GM21515 (cell line): ENCODE data around the gene ALG5.

Source experiments
- ATAC-seq: cut with Tn5 transposase; IDR thresholded peaks from one replicate; pipeline ENCODE4 v1.9.1; 2021; ENCODE audit not compliant: unreplicated experiment

The ALG5 gene

DNA sequence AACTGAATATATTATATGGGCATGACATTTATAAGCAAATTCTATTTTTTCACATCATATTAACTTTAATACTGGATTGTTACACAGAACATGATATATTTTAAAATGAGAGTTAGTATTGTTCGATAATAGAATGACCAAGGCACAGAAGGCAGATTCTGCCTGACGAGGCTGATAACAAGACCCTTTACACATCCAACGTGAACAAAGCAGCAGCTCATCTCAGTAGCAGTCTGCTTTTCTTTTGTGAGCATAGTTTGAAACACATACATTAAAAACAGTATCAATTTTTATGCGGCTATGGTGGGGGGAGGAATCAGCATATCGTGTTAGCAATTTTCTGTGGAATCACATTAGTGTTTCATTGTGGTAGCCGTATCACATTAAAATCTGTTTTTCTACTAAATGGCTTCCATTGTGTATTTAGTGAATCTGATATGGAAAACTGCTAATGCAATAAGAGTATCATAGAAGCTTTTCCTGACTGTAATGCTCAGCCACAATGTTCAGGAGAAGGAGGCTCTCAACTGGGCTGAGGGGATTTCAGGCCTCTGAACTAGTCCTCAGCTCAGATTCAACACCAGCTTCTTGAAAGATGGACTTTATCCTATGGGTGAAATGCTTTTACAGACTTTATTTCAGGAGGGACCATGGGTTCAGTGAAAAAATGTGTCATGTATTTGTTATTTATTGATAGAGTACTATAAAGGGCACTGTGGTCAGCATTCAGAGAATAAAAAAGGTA is 83.1 kb downstream of the ALG5 start:
- no peak for ATAC-seq

DNA sequence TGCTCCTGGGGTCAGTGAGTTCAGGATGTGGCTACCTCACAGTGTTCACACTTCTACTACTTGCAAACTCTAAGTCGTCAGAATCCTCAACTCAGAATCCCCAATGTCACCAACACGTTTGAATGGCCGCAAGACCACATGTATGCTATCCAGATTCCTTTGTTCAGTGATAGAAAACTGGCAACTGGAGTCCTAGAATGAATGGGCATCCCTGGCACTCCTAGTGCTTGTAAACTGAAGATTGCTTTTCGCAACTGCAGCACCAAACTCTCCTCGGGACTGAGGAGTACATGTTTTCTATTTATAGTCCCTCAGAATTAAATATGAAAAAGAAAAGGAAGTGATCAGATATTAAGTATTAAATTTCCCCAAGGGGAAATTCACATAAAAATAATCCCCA is 84.0 kb downstream of the ALG5 start:
- ATAC-seq = no peak

DNA sequence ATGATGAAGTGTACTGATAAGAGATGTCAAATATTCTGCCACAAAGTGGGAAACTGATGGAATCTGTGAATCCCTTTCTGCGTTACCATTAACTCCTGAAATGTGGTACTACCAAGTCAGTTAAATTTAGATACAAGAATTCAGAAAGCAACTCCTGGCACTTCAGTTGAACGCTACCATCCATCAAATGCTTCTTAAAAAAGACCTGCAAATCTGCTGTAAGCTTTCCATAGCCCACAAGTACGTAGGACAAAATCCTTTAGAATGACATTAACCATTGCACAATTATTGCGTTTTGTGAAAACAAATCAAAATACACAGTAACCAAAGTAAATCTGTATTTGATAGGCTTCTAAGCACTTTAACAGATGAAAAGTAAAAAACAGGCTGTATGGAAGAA is 84.5 kb downstream of the ALG5 start:
- no peak for ATAC-seq

DNA sequence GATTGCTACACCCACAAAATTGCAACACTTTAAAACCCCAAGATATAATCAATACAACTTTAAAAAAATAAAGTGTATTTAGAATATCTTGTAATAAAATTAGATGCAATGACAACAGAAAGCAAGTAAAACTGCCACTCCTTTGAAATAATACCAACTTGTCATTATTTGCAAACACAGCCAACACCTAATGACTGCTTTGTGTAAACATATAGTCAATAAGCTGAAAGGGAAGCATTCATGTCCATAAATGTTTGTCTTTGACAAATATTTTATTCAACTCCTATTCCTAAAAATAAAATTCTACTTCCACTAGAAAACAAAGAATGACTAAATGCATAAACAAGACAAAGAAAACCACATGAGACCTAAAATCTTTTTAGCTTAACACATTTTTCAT is 85.7 kb downstream of the ALG5 start:
- ATAC-seq = no peak

GRCh38 chr13:36912973-36913372 is 86.2 kb downstream of the ALG5 start:
- no peak for ATAC-seq

GRCh38 chr13:36912369-36912768 is 86.8 kb downstream of the ALG5 start:
- ATAC-seq = no peak

DNA sequence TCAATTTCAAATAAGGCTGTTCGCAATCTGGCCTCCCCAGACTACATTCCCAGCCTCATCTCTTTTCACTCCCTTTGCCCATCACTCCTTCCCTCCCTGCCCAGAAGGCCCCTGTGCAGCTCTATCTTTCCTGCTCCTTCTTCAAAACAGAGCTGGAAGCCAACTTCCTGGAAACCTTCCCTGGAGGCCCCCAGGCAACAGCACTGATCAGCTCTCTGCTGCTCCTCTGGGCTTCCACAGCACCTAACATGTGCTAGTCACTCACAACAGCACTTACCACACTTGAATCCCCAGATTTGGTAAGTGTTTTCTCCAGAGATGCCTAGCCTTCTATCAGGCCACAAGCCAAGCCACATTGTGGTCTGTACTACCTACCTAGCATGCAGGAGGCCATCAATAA is 88.6 kb downstream of the ALG5 start:
- no peak for ATAC-seq

DNA sequence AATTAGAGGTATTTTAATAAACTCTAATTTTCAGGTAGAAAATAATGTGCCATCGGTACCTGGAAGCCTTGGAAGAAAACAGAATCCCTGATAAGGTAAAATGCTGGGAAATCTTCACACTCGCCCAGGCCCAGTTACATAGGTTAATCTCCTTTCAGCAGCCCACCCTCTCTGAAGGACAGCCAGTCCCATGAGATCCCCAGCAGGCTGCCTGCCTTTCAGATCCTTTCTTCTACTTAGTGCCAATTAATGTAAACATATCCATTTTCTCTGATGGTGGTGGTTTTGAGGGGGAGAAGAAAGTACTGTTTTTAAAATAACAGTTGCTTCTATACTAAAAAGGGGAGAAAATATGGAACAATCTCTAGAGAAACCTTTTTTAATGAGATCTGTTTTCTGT is 91.3 kb downstream of the ALG5 start:
- no peak for ATAC-seq

- ATAC-seq = no peak
Observed at GRCh38 chr13:36907266-36907665, 91.9 kb downstream of the ALG5 start.

DNA sequence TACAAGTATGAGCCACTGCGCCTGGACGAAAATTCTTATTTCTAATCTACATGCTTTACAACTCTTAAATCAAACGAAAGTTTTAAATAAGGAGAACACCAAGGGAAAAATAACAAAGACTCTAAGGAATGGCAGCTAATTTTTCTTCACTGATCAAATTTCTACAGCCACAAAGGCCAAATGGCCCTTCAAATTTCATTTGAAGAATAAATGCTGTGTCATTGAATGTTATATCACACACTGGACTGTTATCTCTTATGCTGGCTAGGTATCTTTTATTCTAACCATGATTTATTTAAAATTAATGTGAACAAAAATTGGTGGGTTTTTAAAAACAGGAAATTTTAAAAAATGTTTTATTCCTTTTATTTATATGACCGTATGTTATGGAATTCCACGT is 93.2 kb downstream of the ALG5 start:
- ATAC-seq = no peak

DNA sequence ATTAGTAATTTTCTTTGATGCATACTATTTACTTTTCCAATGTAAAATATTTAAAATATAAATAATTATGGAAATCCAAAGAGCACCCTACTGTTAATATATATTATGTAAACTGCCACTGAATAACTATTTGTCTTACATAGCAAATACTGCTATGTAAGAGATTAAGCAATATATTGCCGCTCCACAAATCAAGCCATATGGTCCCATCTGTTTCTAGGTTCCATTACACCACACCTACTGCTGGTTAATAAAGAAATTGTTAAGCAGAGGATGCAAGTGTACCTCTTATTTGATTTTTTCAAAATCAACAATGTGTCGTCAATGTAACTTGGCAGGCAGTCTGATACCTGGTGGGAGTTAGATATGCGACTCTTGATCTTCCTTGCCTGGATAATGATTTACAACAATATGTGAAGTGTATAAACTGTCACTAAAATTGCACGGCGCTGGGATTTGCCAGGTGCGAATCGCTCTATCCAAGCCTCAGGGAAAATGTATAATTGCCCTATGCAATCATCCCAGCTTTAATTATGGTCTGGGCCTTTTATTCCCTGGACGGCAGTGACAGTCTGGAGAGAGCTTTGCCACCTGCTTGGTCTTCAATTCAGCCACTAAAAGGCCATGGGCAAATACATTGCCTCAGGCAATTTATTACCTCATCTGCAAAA is 95.1 kb downstream of the ALG5 start:
- ATAC-seq = no peak
